SW480 (cell line): Measurements from ENCODE around the gene SLC9A9.
"Not testable (repeated sequence)": the region's sequence is repeated elsewhere in the genome, so short reads cannot be mapped to it uniquely, and the experiment has no call there.

Source experiments
- DNase-seq: peaks from one replicate; pipeline ENCODE4 v3.0.0-alpha.2; 2016; ENCODE audit warnings: low spot score

The SLC9A9 gene

DNA sequence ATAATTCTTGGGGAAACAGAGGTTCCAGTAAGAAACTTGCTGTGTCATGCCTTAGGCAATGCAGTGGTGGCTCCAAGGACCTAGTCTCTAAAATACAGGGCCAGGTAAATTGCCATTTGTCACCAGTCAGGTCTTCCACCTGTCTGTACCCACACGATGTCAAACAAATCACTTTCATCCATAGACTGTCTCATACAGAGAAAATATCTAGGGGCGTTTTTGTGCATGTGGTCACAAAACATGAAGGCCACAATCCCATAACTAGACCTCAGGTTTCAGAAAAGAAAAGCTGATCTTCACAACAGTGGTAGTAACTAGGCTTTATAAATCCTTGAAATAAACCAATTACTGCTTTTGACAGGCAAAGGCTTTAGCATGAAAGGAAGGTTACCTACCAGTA, 92.3 kb downstream of the SLC9A9 start:
- no peak for DNase-seq

DNA sequence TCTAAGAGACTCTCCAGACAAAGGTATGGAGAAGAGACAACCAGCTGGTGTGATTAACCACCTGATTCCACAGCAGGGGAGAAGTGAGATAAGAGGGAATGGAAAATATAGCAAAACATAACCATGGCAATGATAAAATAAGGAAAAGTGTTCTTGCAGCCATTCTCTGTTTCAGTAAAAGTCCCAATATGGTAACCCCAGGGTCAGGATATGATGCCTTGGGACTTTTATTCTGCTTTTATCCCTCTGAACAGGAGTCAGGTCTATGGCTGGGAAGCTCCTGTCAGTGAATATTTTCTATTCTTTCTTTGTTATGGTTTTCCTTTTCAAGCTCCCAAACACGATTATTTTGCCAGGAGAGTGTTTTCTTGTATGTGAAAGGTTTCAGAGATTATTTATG, 94.2 kb downstream of the SLC9A9 start:
- no peak for DNase-seq

DNA sequence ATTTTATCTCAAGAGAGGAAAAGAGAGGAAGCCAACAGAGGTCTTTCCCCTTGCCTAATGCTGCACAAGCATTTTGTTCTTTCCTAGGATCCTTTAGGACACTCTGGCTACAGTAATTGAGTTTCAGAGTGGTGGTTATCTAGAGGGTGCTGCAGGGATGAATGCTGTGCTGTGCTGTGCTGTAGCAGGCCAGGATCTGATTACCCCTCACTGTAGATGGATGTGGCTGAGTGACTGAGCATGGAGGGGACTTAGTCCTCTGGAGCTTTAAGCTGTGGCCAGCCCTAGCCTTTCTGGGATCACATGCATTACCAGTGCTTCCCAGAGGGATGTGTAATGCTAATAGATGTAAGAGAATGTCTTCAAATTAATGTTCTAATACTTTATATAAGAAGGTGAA, 94.8 kb downstream of the SLC9A9 start:
- no peak for DNase-seq

DNA sequence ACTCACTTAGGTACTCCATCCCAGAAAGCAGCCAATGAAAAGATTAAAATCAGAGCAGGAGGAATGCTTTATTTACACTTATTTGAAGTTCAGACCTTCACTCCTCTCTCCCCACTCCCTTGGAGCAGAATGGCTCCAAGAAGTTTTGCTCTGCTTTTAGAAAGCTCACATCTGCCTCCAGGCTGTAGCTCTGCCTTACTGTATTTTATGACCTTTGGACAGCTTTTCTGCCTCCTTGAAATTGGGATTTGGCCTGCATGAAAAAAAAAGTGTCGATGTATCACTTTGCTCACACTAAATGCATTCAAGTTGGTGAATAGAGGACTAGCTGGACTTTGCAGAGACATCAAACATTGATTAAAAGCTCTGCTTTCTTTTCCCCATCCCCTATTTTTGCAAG, 95.3 kb downstream of the SLC9A9 start:
- no peak for DNase-seq

DNA sequence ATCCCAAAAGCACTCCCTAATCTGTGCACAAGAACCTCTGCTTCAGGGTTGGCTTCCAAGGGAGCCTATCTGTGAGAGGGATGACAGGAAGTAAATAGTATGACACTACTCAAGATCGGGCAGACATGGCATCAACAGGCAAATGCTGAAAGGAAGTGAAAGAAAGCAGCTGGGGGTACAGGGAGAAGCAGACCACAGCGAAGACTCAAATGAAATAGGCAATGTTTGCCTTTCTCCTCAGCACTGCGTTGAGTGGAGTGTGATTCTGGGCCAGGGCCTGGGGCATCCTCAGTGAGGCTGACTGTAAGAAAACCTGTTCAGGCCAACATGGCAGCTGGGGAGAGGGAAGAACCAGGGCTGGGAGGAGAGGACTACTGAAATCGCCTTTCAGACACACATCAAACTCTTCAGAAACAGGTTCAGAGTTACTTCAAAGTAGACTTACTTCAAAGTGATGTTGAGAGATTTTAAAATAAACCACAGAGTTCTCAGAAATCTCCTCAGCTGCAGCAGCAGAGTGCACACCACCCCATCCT, 96.6 kb downstream of the SLC9A9 start:
- DNase-seq: no peak

DNA sequence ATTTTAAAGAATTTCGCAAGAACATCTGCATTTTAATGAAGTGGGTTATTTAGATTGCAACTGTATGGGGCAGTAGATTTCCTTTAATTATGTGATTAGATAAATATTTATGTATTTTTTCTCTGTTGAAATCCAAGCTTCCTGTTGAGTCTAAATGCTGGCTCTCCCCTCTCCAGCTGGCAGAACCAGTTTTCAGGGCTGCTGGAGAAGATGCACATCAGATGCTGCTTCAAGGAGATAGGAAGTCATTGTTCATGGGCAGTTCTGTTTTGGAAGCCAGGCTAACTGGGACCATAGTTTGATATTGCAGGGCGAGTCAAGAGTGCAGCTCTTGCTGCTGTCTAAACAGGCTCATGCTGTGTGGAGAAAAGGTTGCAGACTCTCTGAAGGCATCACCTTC, 97.4 kb downstream of the SLC9A9 start:
- no peak for DNase-seq

DNA sequence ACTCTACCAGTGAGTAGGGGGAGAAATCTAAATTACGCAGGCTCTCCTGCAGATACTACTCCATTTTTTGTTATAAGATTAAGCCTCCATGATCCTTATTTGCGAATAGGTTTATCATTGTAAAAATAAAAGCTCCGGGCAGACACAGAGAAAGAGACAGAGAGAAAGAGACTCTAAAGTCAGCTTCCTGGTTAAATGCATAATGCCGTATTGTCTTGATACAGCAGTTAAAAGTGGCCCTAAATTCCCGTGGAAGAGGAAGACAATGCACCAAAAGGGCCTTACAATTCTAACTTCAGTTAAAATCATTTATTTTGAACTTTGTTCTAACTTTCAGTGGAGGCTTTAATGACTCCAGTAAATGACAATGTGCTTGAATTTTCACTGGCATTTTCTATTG, 98.3 kb downstream of the SLC9A9 start:
- no peak for DNase-seq

DNA sequence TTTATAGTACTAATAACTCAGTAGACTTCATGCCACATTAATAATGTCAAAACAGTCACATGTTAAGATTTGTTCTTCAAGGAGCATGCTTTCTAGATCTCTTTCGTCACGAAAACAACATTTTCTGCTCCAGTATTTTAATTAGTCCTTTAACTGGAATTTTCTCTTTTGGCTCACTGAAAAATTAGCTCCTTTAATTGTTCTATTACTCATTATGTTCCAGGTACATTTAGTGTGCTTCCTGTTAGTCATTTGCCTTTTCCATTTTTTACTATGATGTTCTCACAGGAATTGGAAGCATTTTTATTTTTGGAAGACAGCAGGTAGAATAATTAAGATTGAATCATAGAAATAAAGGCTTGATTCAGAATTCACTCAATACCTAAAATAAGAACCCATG, 111.2 kb downstream of the SLC9A9 start:
- DNase-seq: no peak

DNA sequence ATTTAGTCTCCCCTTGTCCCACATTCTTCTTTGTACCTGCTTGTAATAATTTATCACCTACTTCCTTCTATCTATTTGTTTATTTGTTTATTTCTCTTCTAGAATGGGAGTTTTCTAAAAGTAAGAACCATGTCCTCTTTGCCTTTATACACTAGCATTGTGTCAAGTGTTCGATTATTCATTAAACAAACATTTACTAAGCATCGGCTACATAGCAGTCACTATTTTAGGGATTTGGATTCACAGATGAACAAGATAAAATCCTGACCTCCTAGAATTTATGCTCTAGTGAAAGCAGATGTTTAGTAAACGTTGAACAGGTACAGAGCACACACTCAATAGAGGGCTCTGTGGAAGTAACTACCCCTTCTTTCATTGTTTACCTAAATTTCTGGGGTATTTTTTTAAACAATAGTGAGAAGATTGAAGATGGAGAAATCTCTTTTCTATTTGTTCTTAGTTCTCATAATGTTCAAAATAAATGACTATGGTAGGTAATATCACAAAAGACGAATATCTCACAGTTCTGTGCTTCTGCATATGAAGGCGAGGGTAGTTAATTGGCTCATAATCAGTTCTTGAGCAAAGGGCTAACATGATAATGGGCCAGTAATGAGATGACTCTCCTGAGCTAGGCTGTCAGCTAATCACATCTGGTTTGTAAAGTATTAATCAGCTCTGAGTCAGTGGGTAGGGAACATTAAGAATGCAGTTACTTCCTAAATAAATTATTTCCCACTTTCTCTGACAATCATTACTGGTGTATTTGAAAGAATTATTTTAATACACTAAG, 111.9 kb downstream of the SLC9A9 start:
- no peak for DNase-seq

DNA sequence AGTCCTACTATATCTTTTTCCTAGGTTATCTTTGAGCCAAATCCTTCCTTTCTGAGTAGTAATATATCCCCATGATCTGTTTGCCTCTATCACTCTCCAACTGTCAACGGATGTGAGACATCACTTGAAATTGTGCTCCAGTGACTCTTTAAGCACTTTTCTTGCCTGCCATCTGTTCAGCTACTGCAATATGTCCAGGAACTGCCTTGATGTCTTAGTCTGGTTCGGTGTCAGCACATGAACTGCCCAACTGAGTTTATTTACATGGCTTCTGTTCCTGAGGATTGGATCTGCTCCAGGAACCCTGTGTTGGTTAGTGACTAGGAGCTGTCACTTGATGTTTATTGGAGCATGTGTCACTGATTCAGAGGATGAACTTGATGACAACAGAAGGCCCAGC, 116.5 kb downstream of the SLC9A9 start:
- no peak for DNase-seq

DNA sequence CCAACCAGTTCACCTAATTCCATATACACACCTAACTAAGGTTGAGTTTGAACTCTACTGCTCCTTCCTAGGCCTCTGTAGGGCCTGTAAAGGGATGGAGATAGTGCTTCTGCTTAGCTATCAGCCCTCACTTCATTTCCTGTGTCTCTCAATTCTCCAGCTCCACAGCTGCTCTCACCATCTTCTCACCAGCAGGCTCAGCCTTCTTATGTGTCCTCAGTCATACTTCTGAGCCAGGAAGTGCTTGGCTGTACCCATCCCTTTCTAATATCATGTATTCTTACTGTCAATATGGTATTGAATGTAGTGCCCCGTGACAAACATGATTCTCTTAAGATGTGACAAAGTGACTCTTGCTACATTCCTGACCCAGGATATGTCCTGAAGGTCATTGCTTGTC, 116.9 kb downstream of the SLC9A9 start:
- no peak for DNase-seq

DNA sequence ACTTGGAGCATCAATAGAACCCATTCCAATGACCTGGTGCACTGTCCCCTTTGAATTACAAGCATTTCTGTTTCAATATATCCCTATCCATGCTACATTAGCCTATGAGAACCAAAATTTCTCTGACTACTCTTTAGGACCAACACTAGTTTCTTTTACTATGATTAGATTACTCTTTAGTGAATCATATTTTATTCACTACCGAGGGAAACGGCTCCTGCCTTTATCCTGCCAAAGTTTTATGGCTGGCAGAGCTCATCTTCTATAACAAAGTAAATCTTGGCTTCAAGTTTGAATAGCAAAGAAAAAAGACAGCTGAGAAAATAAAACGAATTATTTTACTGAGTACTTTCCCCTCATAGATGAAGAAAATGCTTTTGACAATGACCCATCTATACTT, 120.9 kb downstream of the SLC9A9 start:
- no peak for DNase-seq

DNA sequence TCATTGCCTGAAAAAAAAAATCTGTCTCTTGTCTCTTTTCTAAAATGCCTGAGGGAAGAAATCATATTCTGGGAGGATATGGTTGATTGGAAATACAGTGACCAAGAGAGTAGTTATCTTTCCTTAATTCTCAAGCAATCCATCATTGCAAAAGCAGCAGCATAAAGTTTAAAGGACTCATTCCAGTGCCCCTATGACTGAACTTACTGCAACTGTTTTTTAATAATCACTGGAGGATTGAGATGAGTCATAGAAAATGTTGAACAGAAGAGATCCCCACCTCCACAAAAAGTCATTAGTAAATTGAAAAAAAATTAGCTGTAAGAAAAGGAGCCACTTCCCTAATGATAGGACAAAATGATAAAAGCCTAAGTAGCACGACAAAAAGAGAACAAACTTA, 121.5 kb downstream of the SLC9A9 start:
- DNase-seq: no peak

DNA sequence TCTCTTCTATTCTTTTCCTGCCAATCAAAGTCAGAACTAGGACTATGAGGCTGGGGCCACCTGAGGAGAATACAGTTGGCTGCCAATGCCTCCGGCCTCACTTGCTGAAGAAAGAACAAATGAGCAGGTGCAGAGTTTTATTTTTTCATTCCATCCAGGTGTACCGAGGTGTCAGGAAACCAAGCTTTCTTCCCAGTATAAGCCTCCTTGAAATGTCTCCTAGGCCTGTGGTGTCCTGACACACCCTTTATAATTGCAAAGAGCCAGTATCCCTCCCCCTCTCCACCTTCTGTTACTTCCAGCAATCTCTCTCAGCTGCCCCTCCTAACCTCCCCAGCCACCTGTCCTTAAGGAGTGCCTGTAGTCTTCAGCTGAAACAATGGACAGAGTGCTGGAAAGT, 127.9 kb downstream of the SLC9A9 start:
- DNase-seq: no peak

DNA sequence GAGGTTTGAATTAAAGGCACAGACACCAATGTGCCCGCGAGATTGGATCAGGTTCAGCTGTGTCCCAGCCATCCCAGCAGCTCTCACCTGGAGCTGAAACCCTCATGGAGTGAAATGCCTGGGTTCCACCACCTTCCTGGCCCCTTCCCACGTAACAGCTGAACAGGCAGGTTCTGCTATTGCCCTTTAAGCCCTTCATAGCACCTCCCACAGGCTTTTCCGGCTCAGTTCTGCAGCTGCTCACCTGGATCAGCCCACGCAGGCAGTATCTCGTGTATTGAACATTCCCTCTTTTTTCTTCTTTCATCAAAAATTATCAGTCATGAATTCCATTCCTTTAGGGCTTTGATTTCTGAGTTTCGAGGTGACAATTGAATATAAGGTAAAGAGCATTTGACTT, 129.8 kb downstream of the SLC9A9 start:
- DNase-seq: no peak

DNA sequence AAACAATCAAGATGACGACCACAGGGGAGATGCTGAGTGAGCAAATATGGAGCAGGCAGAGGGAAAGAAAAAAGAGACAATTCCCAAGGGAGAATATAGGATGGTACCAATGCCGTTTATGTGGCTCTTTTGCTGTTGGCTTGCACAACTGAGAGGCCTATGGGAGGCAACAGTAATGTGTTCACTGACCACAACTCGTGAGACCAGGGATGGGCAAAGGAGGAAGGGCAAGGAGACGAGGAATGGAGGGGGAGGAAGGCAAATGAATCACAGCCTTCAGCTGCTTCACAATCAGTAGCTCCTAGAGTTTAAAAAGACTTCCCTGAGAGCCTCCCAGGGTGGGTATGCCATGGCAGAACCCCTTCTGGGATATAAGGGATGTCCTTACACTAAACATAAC, 131.5 kb downstream of the SLC9A9 start:
- no peak for DNase-seq

DNA sequence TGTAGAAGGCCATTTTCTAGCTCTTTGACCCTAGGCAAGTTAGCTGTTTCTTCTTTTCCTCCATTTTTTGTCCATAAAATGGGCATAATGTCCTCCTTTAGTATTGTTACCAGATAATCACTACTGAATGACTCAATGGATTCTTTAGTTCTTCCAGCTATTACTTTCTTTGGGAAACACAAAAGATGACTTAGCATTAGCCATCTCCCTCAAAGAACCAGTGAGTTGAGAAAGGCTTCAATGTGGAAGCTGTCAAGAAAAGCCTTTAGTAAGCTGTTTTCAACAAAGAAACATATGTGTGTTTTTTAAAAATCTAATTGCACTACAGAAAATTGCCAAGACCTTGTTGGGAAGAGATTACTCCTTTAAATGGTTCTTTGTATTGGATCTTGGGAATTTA, 135.7 kb downstream of the SLC9A9 start:
- no peak for DNase-seq

DNA sequence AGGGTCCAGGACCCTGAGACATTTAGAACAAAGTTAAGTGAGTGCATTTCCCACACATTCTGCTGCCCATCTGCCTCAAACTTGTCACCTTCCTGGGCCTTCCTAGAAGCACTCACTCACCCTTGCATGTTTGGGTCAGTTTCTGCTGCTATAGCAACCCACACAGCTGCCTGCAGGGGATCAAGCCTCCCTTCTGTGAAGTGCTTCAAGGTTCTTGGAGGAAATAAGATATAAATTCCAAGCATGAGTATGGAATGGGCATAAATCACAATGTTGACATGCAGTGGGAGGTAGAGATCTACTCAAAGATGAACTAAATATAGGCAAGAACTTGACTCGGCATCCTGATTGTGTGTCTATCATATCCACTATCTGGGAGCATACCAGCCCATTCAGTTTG, 140.4 kb downstream of the SLC9A9 start:
- no peak for DNase-seq

DNA sequence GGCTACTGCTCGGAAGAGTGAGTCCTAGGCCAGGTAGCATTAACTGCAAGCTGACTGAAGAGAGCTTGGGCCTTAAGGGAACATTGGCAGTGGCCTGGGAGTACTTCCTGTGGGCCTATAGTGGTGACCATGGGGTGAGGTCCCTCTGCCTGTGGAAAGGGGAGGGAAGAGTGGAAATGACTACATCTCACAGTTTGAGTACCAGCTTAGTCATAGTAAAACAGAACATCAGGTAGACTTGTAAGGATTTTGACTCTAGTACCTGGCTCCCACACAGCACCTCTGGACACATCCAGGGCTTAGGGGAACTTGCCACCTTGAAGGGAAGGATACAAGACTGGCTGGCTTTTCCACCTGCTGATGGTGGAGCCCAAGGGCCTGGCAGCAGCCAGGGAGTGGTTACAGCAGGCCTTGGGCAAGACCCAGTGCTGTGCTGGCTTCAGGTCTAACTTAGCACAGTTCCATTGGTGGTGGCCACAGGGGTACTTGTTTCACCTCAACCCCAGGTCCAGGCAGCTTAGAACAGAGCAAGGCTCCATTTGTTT, 147.8 kb downstream of the SLC9A9 start:
- no peak for DNase-seq

DNA sequence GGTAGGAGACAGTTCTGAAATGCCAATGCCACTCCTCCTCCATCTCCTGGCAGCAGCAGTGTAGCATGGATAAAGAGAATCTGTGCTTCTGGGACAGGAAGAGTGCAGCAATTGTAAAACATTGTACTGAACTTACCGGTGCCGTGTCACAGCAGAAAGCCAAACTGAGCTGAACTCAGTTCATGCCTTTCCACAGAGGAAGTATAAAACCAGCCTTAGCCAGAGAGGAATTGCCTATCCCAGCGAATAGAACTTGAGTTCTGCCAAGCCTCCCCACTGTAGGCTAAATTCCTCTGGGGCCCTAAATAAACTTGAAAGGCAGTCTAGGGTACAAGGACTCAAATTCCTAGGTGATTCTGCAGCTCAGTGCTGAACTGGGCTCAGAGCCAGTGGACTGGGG, 148.8 kb downstream of the SLC9A9 start:
- no peak for DNase-seq

DNA sequence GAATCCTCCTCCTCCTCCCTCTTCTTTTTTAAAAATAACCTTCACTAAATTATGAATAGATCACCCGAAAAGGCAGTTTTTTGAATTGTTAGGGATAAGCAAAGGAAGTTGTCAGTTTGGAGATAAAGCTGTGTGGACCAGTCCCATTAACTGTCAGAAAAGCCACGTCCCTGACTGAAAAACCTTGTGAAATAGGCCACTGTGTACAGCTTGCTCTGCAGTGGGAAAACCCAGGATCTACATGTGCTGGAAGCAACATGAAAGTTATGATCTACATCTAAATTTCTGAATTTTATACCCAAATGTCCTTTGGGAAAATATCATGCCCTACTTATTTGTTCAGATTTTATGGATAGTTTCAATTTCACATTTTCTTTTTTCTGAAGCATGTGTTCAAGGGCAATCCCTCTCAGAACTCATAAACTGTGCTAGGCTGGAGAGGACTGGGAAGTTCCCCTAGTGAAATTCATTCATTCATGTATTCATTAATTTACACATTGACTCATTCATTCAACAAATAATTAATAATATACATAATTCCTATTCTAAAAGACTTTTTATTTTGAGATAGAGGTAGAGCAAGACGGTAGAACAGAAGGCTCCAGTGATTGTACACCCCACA, 149.5 kb downstream of the SLC9A9 start:
- DNase-seq: no peak

DNA sequence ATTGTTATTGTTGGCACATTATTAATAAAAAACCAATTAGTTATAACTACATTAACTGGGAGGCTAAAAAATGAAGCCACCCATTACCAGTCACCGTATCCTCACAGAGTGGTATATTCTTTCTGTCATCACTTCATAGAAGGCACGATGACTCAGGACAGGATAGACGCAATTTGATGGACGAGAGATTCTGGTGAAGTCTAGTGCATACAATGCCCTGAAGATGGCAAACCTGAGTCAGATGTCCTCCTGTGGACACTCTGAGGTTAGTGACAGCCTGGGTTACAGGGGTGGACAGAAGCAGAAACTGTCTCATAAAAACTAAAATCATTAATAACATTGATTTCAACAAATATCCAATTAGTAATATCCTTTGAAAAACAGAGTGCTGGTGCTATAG, 150.3 kb downstream of the SLC9A9 start:
- DNase-seq: no peak

DNA sequence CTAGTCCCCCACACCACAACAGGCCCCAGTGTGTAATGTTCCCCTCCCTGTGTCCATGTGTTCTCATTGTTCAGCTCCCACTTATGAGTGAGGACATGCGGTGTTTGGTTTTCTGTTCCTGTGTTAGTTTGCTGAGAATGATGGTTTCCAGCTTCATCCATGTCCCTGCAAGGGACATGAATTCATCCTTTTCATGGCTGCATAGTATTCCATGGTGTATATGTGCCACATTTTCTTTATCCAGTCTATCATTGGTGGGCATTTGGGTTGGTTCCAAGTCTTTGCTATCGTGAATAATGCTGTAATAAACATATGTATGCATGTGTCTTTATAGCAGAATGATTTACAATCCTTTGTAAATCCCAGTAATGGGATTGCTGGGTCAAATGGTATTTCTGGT, 152.9 kb downstream of the SLC9A9 start:
- not testable (repeated sequence) for DNase-seq

DNA sequence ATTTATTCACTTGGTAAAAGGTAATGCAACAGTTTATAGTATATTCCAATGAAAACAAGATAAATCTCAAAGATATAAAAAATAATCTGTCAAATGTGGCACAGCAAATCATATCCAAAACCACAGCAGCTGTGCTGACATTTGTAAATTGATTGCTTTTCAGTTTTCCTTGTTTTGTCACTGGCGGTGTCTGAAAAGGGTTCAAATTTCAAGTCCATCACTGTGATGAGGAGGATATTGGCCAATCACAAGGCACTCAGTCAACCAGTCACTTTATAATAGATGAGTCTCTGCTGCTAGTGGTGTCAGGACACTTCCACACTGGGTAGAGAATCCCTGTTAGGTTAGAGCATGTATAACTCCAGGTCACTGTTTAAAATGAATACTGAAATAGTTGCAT, 154.8 kb downstream of the SLC9A9 start:
- no peak for DNase-seq
